Erythroblast (primary cell): ENCODE data around the gene SOX14.

ENCODE experiments used
- GATA1 ChIP-seq: IDR thresholded peaks from 2 replicates; pipeline ENCODE4 v1.6.1; 2011; ENCODE audit warnings: low read depth, mild to moderate bottlenecking, control low read depth, low read length, moderate library complexity
- POLR2A ChIP-seq: IDR thresholded peaks from 2 replicates; pipeline ENCODE4 v1.6.1; 2011; ENCODE audit warnings: mild to moderate bottlenecking, low read length

DNA sequence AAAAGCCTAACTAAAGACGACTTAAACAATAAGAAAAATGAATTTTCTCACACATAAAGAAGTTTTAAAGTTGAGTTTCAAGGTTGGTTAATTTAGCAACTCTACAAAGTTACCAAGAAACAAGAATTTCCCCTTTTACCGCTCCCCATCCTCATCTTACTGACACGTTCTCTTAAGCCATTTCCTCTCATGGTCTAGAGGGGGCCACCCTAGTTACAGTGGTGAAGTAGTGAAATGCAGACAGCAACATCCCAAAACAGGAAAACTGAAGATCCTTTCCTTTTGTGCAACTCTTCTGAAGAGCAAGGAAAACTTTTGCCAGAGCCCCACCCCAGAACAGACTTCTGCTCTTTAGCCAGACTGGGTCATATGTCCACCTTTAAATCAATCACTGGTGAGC, 17.3 kb upstream of the SOX14 start:
- TF ChIP-seq POLR2A (no peak), GATA1 (no peak)
